GM18909 (cell line): ENCODE results near the gene PLCB1.

Source experiments
- ATAC-seq: cut with Tn5 transposase; IDR thresholded peaks from one replicate; pipeline ENCODE4 v1.9.1; 2021; ENCODE audit warnings: mild to moderate bottlenecking; ENCODE audit not compliant: unreplicated experiment, poor library complexity

Gene PLCB1

DNA sequence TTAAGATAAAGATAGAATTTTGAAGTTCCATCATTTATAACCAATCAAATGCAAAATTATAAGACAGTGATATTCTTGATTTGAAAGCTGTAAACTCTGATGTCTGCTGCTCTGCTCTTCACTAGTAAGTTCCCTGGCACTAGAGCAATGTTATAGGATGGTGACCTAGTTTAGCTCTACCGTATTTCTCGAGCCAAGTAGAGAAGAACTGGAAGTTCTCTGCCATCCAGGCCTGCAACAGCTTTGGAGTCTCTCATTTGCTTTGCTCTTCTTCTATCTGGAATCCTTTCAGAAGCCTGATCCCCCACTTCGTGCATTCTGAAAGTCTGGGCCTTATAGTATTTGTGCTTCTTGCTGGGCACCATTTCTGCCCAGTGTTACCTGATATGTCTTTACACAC is 100.3 kb downstream of the PLCB1 start:
- no peak for ATAC-seq

DNA sequence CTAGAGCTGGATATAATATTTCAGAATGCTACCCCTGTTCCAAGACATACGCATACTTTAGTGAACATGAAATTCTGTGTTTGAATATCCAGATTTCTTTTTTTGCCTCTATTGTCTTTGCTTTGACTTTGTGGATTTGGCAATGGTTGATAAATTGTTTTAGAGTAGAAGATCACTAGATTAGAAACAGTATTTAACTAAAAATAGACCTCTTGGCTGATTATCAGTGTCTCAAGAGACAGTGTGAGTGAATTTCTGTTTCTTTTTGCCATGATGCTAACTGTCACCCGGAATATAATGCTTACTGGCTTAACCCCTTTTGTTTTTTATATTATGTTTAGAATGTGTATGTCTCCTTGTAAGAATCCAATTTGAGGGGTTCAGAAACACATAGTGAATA is 102.5 kb downstream of the PLCB1 start:
- no peak for ATAC-seq

- ATAC-seq: no peak
These were observed 110.0 kb downstream of the PLCB1 start for GRCh38 chr20:8242066-8242465.

DNA sequence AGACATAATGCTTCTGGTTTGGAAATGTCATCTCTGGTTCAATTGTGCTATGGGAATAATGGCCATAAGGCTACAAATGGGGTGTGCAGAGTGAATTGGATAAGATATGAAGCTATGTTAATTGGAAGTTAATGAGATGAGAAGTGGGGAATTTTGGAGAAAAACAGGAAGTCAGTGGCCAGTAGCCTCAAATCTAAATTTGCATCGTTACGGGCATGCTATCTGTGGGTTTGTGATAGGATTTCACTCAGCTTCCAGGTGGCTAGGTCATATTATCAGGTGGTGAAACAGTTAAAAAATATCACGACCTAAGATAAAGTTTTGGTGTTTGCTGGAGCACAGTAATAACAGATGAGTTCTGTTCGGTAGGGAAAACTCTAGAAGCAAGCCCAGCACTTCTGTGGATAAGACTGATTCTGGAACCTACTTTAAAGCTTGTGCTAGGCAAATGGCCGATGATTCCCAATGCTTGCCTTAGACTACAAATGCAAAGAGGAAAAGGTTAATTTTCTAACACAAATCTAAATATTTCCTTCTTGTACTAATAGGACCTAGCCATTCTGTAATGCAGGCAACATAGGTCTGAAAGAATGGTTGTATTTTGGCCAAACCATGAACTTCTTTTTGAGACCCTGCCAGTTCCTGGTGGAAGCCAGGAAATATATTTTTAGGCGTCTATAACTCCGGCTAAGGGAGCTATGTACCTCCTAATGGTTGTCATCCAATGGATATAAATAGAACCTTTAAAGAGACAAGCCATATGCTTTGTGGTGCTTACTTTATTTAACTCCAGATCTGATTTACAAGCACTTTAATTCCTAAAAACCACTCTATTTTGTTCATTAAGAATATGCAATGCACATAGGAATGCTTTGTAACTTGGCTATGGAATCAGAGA is 111.0 kb downstream of the PLCB1 start:
- ATAC-seq: no peak

DNA sequence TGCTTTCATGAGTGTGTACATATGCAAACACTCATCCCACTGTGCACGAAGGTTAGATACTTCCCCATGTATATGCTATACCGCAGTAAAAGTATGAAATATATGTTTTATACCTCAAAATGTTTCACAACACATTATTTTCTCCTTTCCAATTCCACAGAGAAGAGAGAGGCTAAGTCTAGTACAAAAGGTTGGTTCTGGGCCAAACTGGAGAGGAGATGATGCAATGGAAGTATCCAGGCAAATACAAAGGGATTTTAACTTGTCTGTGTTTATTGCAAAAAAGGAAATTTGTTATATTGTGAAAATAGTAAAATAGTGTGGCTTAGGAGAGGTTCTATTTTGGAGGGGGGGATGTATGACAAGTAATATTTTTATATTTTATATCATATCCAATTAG is 112.6 kb downstream of the PLCB1 start:
- ATAC-seq: no peak

DNA sequence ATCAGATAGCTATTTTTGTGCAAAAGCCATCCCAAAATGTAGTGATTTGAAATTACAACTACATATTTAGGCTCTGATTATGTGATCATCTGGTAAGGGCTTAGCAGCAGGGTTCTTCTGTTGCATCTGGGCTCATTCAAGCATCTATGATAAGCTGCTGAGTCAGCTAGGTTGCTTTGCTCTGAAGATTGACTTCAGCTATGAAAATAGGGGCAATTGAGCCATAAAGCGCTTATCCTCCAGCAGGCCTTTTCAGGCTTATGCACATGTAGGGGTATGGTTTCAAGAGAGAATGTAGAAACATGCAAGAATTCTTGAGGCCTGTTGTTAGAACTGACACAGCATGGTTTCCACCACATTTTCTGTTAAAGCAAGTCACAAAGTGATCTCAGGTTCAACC is 114.1 kb downstream of the PLCB1 start:
- no peak for ATAC-seq

- ATAC-seq: no peak
These were observed 114.7 kb downstream of the PLCB1 start for GRCh38 chr20:8246716-8247115.

GRCh38 chr20:8248051-8248450 is 116.0 kb downstream of the PLCB1 start:
- ATAC-seq: no peak

DNA sequence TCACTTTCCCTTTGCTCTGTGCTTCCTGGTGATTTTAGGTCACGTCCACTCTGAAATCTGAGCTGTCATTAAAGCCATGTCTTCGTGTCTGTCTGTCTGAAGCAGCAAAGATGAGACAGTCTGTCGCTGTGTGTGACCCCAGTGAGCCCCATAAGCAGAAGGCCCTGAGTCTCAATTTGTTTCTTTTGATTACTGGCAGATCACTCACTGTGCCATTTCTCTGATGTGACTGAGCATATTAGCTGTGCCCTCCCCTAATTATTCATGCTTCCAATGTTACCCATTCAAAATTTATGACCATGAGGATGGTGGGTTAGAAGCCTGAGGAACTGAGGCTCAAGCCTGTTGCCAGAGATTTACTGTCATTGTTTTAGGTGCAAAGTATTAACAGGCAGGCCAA is 117.6 kb downstream of the PLCB1 start:
- ATAC-seq: no peak

- no peak for ATAC-seq
These were observed 118.6 kb downstream of the PLCB1 start for GRCh38 chr20:8250539-8251200.

DNA sequence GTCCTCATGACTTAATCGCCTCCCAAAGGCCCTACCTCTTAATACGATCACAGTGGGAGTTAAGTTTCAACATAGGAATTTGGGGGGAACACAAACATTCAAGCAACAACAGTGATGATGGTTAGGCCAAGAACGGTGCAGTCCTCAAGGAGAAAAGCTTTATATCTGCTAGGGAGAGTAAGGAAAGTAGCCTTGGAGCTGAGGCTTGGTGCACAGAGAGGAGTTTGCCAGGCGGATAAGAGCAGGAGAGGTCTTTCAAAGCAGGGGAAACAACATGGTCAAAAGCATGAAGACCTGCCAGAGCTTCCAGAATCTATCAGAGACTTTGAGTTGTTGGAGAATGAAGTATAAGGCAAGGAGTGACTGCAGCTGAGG is 119.1 kb downstream of the PLCB1 start:
- ATAC-seq: no peak

- no peak for ATAC-seq
These were observed 123.0 kb downstream of the PLCB1 start for GRCh38 chr20:8254911-8255582.

DNA sequence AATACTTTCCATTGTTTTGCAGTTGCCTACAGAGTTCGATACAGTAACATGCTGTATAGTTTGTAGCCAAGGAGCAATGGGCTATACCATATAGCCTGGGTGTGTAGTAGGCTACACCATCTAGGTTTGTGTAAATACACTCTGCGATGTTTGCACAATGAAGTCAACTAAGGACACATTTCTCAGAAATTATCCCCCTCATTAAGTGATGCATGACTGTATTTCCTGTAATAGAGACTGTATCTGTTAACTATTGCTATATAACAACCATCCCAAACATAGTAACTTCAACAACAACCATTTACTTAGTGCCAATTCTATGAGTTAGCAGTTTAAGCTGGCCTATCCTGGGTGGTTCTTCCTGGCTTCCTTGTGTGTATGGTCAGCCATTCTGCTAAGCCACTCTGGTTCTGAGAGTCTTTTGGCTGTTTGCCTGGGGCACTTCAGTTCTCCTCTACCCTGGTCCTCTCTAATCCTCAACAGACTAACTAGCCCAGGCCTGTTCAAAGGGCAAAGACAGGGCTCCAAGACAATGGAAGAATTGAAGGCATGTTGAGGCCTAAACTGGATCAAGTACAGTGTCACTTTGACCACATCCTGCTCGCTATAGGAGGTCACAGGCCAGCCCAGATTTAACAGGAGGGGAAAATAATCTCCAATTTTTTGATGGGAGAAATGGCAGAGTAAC is 124.0 kb downstream of the PLCB1 start:
- no peak for ATAC-seq

DNA sequence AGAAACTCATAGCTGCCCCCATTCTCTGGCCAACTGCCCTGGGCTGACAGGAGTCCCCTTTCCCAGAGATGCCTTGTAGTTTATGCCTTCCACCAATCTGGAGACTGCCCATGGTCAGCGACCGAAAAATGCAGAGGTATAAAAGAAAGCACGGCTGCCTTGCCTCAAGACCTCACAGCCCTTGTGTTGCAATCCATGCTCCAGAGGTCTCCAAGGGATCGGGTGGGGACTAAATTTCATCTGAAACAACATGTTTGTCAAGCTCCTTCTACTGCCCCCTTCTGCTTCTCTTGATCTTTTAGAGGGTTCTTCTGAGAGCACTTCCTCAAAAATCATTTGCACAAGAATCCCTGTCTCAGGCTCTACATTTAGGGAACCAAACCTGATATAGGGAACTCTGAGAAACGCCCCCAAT is 128.8 kb downstream of the PLCB1 start:
- ATAC-seq: no peak

DNA sequence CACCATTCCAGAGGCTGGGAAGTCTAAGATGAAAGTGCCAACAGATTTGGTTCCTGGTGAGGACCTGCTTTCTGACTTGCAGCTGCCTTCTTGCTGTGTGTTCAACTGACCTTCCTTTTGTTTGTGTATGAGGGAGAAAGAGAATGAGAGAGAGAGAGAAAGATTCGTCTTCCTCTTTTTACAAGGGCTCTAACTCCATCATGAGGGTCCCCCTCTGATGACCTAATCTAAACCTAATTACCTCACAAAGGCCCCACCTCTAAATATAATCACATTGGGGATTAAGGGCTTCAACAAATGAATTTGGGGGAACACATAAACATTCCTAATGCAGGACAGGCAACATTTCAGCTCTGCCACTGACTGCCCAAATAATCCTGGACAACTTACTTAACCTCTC is 130.7 kb downstream of the PLCB1 start:
- no peak for ATAC-seq

- no peak for ATAC-seq
These were observed 133.5 kb downstream of the PLCB1 start for GRCh38 chr20:8265588-8265987.

GRCh38 chr20:8267009-8267408 is 134.9 kb downstream of the PLCB1 start:
- ATAC-seq: no peak

DNA sequence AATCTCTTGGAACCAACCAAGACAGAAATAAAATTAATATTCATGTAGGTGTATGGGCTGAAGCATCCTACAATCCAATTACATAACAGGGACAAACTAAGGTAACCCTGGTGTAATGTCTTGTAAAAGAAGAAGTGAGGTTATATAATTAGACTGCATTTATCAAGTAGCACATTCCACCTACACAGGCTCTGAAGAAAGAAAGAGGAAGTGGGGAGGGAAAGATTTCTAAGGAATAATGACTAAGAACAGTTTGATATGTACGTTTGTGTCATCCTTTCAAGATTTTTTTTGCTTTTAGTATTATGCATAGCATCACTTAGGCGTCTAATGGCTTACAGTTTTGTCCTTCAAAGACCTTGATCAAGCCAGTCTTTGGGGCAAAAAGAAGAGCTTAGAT is 139.7 kb downstream of the PLCB1 start:
- no peak for ATAC-seq

DNA sequence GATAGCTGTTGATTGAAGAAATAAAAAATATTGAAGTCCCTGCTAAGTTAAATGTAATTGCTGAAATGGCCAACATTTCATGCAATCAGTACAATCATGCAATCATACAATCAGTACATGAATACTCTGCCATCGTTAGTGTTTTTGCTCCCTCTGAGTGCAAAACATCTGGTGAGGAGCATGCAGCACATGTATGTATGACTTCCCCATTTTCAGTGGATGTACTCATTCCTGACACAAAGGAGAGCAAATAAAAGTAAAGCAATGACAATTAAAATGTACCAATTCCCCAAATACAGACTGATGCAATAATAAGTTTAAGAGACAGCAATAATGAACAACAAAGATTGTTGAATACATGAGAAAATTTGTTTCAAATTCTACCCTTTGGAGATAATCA is 140.7 kb downstream of the PLCB1 start:
- no peak for ATAC-seq

GRCh38 chr20:8284902-8285301 is 152.8 kb downstream of the PLCB1 start:
- no peak for ATAC-seq

DNA sequence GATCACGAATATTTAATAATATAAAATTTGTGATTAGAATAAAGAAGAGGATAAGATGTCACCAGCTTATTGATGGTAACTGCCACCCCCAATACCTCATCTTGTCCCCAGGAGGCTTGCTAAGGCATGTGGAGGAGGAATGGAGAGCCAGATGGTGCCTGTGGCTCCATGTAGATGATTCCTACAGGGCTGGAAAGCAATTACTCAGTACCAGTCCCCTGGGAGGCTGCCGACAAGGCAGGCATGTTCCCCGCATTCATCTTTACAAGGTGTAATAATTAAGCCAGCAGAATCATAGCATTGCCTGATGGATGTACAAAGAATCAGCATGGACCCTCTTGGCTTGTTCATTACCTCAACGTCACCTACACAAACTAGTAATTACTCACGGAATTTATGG is 155.3 kb downstream of the PLCB1 start:
- no peak for ATAC-seq
